NCI-H1694 (cell line): ENCODE measurements around the gene EHMT1.
A peak's percentile ranks its signal among the peaks of the same experiment; 100 is the strongest.

Source experiments
- DNase-seq: peaks from one replicate; lab custom pipeline; 2025; lab: John Stamatoyannopoulos, UW

The EHMT1 gene

GRCh38 chr9:137647096-137647714 is 28.4 kb downstream of the EHMT1 start:
- DNase-seq, result no peak

DNA sequence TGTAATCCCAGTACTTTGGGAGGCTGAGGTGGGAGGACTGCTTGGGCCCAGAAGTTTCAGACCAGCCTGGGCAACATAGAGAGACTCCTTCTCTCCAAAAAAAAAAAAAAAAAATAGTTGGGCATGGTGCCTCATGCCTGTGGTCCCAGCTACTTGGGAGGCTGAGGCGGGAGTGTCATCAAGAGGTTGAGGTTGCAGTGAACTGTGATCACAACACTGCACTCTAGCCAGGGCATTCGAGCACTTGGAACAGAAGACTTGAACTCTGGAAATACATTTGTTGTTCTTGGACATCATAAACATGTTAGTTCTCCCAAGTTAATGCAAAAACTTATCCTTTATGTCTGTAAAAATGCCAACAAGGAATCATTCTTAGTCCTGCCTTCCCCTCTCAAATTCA is 29.6 kb downstream of the EHMT1 start:
- DNase-seq, result no peak

- DNase-seq, result no peak
Observed at GRCh38 chr9:137649553-137649952, 30.7 kb downstream of the EHMT1 start.

DNA sequence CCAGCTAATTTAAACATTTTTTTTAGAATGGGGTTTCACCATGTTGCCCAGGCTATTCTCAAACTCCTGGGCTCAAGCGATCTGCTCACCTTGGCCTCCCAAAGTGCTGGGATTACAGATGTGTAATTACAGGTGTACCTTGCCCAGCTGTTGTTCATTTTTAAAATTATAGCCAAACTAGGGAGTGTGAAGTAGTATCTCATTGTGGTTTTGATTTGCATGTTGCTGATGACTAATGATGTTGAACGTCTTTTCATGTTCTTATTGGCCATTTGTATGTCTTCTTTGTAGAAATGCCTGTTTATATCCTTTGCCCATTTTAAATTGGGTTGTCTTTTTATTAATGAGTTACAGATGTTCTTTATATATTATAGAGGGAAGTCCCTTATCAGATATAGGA is 31.5 kb downstream of the EHMT1 start:
- no peak for DNase-seq

DNA sequence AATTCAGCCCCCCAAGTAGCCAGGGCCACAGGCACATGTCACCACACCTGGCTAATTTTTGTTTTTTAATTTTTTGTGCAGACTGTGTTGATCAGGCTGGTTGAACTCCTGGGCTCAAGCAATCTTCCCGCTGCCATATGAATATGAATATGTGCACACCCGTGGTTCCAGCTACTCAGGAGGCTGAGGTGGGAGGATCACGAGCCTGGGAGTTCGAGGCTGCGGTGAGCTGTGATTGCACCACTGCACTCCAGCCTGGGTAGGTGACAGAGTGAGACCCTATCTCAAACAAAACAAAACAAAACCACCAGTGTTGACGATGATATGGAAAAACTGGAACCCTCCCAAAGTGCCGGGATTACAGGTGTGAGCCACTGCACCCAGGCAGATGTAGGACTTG is 32.0 kb downstream of the EHMT1 start:
- DNase-seq, result no peak

DNA sequence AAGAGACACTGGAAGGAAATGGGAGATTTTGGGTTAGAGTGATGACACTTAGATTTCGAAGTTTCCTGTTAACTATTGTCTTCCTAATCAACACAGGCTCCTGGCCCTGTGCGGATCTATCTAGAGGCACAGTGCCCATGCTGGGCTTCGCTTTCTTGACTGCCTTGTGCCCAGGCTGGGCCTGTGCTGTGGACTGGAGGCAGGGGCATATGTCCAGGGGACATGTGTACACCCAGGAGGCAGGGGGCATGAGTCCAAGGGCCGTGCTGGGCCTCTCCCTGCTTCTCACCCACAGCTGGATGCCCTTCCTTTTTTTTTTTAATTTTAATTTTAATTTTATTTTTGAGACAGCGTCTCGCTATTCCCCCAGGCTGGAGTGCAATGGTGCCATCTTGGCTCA is 37.6 kb downstream of the EHMT1 start:
- DNase-seq, result no peak

GRCh38 chr9:137657606-137658005 is 38.8 kb downstream of the EHMT1 start:
- DNase-seq, result no peak

DNA sequence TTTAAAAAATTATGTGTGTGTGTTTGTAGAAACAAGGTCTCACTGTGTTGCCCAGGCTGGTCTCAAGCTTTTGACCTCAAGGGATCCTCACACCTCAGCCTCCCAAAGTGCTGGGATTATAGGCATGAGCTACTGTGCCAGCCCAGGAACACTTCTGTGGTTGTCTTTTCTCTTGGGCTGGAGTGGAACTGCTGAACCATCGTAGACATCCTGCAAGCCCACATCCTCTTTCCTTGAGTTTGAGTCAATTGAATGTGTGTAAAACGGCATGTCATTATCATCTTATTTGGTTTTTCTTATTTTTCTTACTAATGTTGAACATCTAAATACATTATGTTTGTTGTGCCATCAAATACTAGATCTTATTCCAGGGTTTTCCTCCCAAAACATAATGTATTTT is 40.0 kb downstream of the EHMT1 start:
- no peak for DNase-seq

- no peak for DNase-seq
Observed at GRCh38 chr9:137660144-137660543, 41.3 kb downstream of the EHMT1 start.

GRCh38 chr9:137663584-137663983 is 44.8 kb downstream of the EHMT1 start:
- no peak for DNase-seq

- no peak for DNase-seq
Observed at GRCh38 chr9:137664676-137665075, 45.9 kb downstream of the EHMT1 start.

GRCh38 chr9:137665226-137665625 is 46.4 kb downstream of the EHMT1 start:
- no peak for DNase-seq

DNA sequence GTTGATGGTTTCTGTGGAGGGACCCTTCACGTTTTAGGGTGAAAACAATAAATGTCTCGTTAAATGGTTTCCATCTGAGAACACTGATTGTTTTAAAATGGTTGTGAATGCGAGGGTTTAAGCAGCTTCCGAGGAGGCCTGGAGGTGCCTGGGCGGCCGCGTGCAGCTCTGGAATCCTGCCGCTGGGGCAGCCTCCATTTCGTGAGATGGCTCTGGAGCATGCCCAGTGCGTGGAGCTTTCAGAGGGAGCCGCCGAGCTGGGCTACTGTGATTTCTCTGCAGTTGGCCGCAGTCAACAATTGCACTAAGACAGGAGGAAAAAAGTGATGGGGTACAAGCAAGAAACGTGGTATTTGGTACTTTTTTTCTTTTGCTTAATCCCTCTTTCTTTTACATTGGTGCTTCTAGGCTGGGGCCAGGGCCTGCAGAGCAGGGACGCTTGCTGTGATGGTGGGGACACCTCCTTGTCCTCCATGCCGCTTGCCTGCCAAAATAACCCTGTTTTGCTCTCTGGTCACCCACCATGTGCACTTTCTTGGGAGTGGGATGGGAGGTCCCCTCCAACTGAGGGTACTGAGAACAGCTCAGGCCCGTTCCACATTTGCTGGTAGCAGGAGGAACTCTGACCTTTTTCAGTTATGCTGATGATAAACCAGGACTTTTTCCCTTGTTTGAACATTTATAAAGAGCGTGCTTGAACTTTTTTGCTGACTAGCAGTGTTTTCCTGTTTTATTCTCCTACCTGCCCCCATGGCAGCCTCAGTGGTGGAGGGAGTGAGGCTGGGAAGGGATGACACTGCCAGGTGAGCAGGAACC is 47.1 kb downstream of the EHMT1 start:
- DNase-seq, result no peak

DNA sequence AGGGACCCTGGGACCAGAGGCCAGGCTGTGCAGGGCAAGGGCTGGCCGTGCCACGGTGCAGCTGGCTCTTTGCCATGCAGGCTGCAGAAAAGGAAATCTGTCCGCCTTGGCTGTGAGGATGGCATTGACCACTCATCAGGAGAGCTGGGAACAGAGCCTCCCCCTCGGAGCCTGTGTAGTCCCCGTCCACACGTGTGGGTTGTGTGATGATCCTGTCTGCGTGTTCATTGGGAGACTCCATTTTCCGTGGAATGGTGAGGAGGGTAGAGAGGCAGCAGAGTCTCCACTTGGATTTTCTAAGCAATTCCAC is 47.7 kb downstream of the EHMT1 start:
- DNase-seq, result no peak

DNA sequence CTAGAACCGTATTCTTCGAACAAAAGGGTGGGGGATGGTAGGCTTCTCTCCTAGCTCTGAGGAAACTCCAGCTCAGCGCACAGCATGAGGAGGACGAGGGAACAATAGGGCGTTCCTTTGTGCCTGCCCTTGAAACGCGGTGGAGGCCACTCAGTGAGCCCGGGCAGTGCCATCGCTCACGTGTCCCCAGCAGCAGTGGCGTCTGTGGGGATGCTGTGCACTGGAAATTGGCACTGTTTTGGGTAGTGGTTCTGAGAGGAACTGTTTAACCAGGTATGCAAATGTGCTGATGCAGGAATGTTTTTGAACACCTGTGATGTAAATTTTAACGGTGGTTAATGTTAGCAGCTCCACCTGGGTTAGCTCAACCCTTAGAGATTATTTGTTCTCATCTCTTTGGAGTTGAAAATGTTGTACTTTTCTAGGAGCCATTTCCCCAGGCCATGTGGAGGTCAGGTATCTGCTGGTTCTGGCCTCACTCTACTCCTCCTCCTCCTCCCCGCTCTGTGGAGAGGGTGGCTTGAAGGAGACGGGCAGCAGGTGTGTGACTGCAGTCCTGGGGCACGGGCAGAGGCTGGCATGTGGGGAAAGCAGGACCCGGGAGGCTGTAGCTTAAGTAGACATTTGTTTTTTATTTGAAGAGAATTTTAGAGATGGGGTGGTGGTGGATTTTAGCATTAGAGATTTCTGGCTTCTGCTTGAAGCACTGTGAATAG is 48.3 kb downstream of the EHMT1 start:
- DNase-seq, result no peak

GRCh38 chr9:137668203-137668602 is 49.4 kb downstream of the EHMT1 start:
- DNase-seq, result no peak

GRCh38 chr9:137669261-137669672 is 50.5 kb downstream of the EHMT1 start:
- DNase-seq, result no peak

- no peak for DNase-seq
Observed at GRCh38 chr9:137670391-137671195, 51.8 kb downstream of the EHMT1 start.

DNA sequence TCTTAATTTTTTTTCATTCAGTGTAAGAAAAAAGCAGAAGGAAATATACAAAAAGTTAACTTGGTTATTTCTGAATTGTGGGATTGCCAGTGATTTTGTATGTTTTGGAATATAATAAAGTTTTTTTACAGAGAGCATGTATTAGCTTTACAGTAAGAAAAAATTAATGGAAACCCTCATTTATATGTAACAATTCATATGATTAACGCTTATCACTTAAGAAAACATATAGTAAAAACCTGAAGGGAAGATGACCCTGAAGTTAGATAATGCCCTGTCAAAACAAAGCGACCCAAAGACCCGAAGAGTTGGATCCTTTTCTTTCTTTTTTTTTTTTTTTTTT is 52.4 kb downstream of the EHMT1 start:
- DNase-seq, result no peak

DNA sequence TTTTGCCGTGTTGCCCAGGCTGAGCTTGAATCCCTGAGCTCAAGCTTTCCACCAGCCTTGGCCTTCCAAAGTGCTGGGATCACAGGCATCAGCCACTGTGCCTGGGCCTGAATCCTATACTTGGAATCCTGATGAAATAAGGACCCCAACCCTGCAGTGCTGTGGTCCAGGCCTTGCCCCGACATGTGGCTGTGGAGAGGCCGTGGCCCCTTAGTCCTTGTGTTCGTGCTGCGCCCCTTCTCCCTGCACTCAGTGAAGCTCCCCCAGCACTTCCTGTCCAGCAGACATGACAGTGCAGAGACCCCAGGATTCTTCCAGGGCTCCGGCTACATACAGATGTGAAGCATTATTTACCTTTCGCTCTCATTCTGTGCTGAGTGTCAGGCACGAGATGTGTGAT is 52.9 kb downstream of the EHMT1 start:
- no peak for DNase-seq

DNA sequence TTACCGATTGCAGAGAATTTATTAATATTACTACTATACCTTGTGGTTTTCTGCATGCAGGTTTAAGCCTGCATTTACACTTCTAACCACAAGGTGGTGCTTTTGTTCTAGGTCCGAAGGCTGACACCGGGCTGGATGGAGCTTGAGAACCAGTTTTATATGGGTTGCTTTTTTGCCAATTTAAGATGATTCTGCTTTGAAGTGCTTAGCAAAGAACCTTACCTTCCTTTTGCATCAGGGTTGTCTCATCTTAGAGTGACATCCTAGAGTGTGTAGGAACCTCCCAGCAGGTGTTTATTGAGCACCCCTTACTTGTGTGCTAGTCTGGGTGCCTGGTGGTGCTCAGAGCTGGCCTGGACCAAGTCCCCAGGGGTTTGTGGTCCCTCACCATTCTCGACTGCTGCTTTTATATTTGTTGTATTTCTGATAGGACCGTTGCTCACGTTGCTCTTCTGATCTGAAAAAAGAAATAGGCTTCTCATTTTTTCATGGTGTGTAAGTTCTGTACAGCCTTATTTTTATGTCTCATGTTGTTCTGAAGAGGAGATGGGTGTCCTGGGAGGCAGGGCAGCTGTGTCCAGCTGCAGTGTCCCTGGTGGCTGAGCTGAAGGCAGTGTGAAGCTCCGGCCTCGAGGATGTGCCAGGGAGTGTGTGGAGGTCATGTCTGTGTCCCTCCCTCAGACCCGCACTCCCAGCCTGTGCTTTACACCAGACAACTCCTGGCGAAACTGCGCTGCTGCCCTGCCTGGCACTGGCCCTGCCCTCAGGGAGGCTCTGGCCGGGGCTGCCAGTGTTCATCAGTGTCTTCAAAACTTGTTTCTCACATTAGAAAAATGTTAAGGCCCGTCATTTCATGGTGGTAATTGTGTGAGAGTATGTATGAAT is 54.3 kb downstream of the EHMT1 start:
- DNase-seq, result peak; percentile 54

DNA sequence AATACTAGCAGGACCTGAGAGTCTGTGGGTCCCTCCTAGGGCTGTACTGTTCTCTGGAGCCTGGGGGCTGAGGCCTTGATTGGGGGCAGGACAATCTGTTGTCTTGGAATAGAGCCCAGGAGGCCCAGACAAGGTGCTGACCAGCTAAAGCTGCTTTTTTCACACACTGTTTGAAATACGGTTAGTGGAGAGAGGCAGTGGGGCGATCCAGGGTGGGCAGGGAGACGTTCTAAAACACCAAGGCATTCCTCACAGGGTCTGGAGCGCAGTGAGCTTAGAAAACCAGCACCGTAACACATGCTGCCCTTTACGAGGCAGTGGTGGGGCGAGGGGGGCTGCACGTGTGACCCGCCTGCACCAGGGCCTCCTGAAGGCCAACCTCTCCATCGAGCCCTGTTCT is 55.1 kb downstream of the EHMT1 start:
- DNase-seq, result no peak
